Hepatic stellate cell (primary cell): Measurements from ENCODE around the gene EIF4EBP2.

Experiments used
- DNase-seq: peaks from one replicate; pipeline ENCODE4 v3.0.0; 2011; ENCODE audit warnings: low spot score

The EIF4EBP2 gene

DNA sequence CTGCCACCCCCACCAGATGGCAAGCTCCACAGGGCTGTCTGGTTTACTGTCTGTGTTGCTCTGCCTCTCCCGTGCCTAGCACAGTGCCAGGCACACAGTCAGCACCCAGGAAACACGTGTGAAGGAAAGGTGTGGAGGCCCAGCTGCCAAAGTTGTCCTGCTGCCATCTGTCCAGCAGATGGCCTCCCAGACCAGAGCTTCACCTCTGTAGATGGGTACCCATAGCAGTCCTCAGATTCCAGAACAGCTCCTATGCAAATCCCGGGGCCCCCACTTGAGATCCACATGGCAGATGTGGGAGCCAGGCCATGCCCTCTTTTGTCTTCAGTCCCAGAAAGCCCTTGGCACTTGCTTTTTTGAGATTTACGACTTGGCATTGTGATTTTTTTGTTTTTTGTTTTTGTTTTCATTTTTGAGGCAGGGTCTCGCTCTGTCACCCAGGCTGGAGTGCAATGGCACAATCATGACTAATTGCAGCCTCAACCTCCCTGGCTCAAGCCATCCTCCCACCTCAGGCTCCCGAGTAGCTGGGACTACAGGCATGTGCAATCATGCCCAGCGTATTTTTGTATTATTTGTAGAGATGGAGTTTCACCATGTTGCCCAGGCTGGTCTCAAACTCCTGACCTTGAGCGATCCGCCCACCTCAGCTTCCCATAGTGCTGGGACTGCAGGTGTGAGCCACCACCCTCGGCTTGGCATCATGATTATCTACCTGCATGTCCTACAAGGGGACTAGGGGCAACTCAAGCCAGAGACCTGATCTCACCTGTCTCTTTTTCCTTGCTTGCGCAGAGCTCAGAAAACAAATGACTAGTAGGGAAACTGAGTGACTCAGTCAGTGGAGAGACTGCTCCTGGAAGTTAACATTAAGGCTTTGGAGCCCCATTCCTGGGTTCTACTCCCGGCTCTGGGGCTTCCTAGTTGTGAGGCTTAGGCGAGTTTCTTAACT lies 57.7 kb downstream of the EIF4EBP2 start:
- DNase-seq: peak; percentile 79

DNA sequence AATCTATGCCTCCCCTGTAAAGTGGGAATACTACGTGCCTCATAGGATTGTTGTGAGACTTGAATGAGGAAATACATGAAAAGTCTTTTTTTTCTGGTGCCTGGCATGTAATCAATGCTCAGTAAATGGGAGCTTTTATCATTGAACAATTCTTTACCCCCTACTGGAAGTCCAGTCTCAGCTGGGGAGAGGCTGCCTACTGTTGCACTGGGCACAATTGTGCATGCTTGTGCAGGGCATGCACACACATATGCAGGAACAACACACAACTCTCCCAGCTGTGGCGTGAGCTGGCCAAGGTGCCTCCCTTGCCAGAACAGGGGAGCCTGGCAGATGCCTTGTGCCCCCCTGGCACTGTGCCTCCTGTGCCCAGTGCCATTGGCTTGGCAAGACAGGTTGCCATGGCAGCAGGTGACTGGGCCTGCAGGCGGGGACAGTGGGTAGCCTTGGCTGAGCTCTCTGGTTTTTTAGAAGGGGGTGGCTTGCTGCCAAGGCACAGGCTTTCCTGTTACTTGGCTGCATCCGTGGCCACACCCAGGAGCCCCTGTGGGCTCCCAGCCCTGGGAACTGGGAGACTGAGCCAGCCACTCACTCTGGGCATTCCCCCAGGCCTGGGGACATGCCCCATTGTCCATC lies 58.5 kb downstream of the EIF4EBP2 start:
- no peak for DNase-seq

DNA sequence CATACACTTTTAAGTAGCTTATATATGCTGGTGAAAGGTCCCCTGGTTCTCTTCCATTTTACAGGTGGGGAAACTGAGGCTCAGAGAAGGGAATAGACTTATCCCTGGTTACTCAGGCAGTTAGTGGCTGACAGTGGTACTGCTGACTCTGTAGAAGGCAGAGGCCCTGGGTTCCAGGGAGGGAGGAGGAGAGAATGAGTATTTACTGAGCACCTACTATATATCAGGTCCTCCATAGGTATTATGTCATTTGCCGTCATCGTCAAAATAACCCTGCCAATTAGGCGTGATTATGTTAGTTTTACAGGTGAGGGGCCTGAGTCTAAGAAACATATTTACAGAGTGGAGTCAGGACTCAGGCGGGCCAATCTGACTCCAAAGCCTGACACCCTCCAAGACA lies 61.3 kb downstream of the EIF4EBP2 start:
- DNase-seq: no peak

DNA sequence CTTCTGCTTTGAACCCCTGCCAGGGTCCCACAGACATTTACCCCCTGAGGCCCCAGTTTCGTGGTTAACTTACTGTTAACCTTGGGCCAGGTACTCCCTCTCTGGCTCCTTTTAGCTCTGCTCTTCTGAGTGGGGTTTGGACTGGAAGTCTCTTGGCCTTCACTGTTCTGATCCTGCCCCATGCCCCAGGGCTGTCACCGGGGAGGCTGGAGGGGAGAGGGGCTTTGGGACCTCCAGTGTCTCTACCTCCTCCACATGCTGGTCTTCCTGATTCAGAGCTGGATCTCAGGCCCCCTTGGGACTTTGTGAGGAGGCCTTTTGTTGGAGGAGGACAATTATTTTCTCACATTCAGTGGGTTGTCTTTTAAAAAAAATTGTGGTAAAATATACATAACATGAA lies 61.9 kb downstream of the EIF4EBP2 start:
- DNase-seq: no peak

DNA sequence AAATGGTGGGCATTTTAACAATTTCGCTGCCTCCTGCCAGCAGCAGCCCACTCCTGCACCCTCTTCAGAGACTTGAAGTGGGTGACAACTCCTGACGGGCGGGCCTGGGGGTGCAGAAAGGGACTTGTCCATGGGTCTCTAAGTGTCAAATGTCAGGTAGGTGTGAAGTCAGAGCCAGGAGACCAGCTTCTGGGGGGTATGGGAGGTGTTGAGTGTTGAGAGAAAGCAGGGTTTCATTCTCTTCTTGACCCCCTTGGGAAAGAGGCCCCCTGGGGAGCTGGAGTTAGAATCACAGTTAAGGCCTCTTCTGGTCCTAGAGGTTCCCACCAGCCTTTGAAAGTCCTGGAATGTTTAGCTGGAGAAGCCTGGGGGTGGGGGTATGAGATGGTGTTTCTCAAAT lies 63.0 kb downstream of the EIF4EBP2 start:
- no peak for DNase-seq

DNA sequence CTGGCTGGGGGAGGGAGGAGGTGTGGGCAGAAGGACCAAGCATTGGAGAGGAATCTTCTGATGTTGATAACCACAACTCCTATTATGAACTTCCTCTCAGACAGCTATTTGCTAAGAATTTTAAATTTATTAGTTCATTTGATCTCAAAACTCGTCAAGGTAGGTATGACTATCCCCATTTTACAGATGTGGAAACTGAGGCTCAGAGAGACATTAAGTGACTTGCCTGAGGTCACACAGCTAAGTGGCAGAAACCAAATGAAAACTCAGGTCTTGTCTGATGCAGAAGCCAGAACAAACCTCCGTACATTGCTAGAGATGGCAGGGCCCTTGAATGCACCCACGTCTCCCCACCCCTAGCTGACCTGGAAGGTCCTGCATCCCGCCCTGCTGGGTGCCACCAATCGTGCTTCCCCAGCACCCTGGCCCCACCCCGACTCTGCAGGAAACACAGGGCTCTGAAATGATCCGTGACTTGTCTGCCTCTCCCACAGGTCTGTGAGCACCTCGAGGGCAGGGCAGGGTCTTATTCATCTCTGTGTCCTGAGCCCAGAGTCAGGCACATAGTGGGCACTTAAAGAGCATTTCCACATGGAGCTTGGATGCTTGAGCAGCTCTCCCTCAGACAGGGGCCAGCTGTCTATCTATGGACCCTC lies 69.0 kb downstream of the EIF4EBP2 start:
- no peak for DNase-seq

DNA sequence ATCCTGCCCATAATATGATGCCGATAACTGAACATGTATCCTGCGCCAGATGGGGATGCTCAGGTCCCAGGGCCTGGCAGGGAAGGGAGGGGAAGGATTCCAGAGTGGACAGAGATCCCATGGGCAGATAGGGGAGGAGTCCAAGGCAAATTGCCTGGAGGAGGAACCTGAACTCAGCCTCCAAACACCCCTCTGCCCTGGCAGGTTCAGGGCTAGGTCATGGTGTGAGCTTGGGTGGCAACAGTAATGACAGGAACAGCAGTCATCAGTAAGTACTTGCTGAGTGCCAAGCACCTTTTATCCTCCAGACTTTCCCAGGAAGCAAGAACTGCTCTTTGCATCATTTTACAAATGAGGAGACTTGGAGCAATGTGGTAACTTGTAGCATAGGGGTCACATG lies 70.8 kb downstream of the EIF4EBP2 start:
- DNase-seq: no peak

DNA sequence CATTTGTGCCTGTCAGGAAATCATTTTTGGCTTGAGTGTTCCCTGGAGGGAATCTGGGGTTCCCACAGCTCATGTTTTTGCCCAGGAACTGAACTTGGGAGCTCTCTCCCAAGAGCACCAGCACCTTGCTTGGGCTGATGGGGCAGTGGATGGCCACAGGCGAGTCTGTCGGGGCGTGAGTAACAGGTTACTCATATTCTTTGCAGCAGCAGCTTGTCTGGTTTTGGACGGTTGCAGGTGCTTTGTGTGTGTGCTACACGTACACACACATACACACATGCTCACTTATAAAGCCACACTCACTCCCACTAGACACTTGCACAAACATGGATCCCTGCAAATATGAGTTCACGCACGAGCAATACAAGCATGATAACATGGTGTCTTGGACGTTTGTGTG lies 71.7 kb downstream of the EIF4EBP2 start:
- DNase-seq: no peak

DNA sequence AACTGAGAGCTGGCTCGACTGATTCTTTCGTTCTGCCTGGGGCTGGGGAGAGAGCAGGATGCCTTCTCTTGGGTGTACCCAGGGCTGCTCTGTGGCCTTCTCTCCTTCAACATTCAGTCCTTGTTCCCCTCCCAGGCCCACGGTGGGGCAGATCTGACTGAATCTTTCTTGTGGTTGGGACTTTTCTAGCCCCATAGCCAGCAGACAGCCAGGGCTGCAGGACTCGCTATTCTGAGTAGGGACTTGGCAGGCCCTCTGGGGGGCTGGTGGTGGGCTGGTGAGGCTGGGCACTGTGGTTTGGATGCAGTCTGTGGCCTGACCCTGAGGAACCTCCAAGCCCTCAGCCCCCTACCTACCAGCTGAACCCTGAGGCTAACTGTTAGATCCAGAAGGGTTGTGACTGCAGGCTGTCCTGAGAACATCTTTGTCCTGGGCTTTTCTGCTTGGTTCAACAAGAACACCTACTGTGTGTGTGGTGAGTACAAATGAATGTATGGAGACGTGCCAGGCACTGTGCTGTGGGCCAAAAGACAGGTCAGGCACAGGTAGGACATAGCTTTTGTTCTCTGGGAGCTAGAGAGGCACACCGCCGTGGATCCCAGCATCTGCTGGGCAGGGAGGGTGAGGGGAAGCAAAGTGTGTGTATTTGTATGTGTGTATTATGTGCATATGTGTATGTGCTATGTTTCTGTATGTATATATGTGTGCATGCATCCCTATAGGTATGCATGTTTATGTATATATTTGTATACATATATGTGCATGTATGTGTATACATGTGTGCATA lies 72.5 kb downstream of the EIF4EBP2 start:
- no peak for DNase-seq

DNA sequence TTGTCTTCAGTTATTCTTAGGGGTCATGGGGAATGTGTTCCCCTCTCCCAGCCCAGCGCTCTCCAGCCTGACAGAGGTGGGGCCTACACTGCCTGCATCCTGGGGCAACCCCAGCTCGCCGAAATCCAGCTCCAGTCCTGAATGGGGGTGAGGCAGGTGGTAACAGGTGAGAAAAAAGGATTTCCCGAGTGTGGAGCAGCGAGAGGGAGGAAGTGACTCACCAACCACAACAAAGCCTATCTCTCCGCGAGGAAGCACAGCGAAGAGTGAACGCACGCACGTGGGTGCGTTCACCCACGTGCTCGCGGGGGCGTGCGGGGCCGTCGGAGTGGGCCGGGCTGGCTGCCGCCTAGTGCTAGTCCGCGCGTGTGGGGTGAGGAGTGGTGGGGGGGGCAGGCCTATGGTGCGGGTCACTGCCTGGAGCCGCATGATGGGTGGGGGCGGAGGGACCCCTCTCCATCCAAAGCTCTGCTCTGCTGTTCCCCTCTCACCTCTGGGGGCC lies 73.8 kb downstream of the EIF4EBP2 start:
- no peak for DNase-seq
